ENCODE data around the gene LONP1. TPM values are rescaled to one million over a fixed set of nuclear protein-coding genes. Genes with fewer than 3 reads are reported as not detected.

The LONP1 gene
- polyA plus RNA-seq, 2 of the 4 experiments (the other 2 are of a cell fraction), result 42.7 to 68.9 TPM

GRCh38 chr19:5664515-5664914 lies 55.4 kb downstream of the LONP1 start:
- Histone ChIP-seq H3K4me1 (peaks cover 14% of the 10 kb centered on the region), H3K9me3 (no peaks in the 10 kb centered on the region), H3K4me2 (no peak overlapping the region), H3K4me3 (no peak overlapping the region), H3K27ac (no peak overlapping the region)
- DNase-seq (ENCODE audit: low read depth in 1 of 2, low spot score in 1 of 2) (no peak), ATAC-seq (no peak), FAIRE-seq (no peak)
- WGBS (ENCODE audit: missing lambda C conversion rate), result 75% methylated on average over 2 of the region's 2 CpGs
- CTCF ChIA-PET, result interaction anchor here (1.6 to 1.7 kb wide), 2 partner anchors 12 to 25 kb away, joined by 4 to 6 read pairs; no protein-coding TSS in a partner anchor
- TF ChIP-seq MYC (IDR thresholded peaks at IDR 0.05; ENCODE audit: borderline replicate concordance, low read length) (no peak), HES2 (IDR thresholded peaks at IDR 0.05) (no peak), POLR2AphosphoS2 (conservative IDR thresholded peaks at IDR 0.05; ENCODE audit: low read length) (no peak), CBX2 (IDR thresholded peaks at IDR 0.05; ENCODE audit: borderline replicate concordance, low read depth) (no peak), FOSL2 (IDR thresholded peaks at IDR 0.05) (no peak), FOSL2 (CRISPR knock-in tag; IDR thresholded peaks at IDR 0.05) (no peak), FOSB (CRISPR knock-in tag; IDR thresholded peaks at IDR 0.05) (no peak), BHLHE40 (IDR thresholded peaks at IDR 0.05; ENCODE audit: low read depth, low read length) (no peak), CBX8 (IDR thresholded peaks at IDR 0.05) (no peak), ESRRA (IDR thresholded peaks at IDR 0.05; ENCODE audit: borderline replicate concordance, low read length) (no peak), RFX5 (IDR thresholded peaks at IDR 0.05) (no peak), CEBPB (IDR thresholded peaks at IDR 0.05) (no peak), TP53 (CRISPR knock-in tag; IDR thresholded peaks at IDR 0.05) (no peak)
- POLR2A ChIA-PET, result no interaction called here

DNA sequence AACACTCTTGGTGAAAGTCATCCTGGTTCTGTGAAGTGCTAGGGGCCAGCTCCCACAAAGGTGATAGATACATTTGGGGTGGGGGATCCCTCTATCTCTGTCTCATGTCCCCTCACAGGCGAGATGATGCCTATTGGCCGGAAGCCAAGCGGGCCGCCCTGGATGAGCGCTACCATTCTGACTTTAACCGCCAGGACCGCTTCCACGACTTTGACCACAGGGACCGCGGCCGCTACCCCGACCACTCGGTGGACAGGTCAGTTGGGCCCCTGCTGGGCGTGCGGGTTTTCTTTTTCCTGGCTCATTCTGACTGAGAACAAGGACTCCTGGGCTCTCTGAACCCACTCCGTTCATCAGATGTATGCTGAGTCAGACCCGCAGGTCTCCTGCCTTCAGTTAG lies 56.0 kb downstream of the LONP1 start:
- TF ChIP-seq EP300 (IDR thresholded peaks at IDR 0.05), result no peak
- TF ChIP-seq HES2 (IDR thresholded peaks at IDR 0.05), result no peak
- no peak for TF ChIP-seq RCOR1 (IDR thresholded peaks at IDR 0.05; ENCODE audit: low read depth, low read length)
- TF ChIP-seq CBX8 (IDR thresholded peaks at IDR 0.05), result no peak
- TF ChIP-seq JUNB (IDR thresholded peaks at IDR 0.05), result no peak
- no peak for TF ChIP-seq FOXS1 (CRISPR knock-in tag; IDR thresholded peaks at IDR 0.05)
- TF ChIP-seq TFCP2L1 (CRISPR knock-in tag; IDR thresholded peaks at IDR 0.05), result no peak
- TF ChIP-seq SMC3 (IDR thresholded peaks at IDR 0.05), result no peak
- ChIA-PET CTCF (no interaction called here), POLR2A (no interaction called here)
- DNase-seq (ENCODE audit: low read depth in 1 of 2, low spot score in 1 of 2) (no peak), ATAC-seq (no peak), FAIRE-seq (no peak)
- Histone ChIP-seq H3K4me2 (no peak overlapping the region), H3K4me1 (peaks cover 14% of the 10 kb centered on the region), H3K9me3 (no peaks in the 10 kb centered on the region), H3K4me3 (no peak overlapping the region), H3K27ac (no peak overlapping the region)
- WGBS (ENCODE audit: missing lambda C conversion rate), result 91% methylated on average over 17 of the region's 17 CpGs

DNA sequence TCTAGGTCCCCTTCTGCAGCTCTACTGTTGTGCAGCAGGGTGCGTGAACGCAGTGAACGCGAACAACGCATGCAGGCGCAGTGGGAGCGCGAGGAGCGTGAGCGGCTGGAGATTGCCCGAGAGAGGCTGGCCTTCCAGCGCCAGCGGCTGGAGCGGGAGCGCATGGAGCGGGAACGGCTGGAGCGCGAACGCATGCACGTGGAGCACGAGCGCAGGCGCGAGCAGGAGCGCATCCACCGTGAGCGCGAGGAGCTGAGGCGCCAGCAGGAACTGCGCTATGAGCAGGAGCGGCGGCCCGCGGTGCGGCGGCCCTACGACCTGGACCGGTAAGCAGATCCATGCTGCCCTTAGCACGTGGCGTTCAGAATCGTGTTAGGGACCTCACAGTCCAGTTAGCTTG lies 58.5 kb downstream of the LONP1 start:
- WGBS (ENCODE audit: missing lambda C conversion rate), result 97% methylated on average over 42 of the region's 42 CpGs
- no peaks in the 10 kb centered on the region for H3K9me3 ChIP-seq
- ChIA-PET POLR2A (no interaction called here), CTCF (no interaction called here)
- DNase-seq (ENCODE audit: low read depth in 1 of 2, low spot score in 1 of 2), result no peak
- no peak for TF ChIP-seq HOXB13 (CRISPR knock-in tag; IDR thresholded peaks at IDR 0.05; ENCODE audit: low read depth)
- no peak for TF ChIP-seq RFX5 (IDR thresholded peaks at IDR 0.05)
- no peak for TF ChIP-seq EP300 (IDR thresholded peaks at IDR 0.05)
- ATAC-seq, result no peak
- no peak overlapping the region for H3K4me2 ChIP-seq
- no peak overlapping the region for H3K27ac ChIP-seq
- no peak for FAIRE-seq
- peaks cover 14% of the 10 kb centered on the region for H3K4me1 ChIP-seq
- H3K4me3 ChIP-seq, result no peak overlapping the region

GRCh38 chr19:5655412-5655811 lies 64.5 kb downstream of the LONP1 start:
- no peak for FAIRE-seq
- H3K27ac ChIP-seq, result no peak overlapping the region
- no peak for TF ChIP-seq ZNF302 (CRISPR knock-in tag; IDR thresholded peaks at IDR 0.05)
- no peak for TF ChIP-seq RARB (CRISPR knock-in tag; IDR thresholded peaks at IDR 0.05)
- no peak for TF ChIP-seq JUNB (IDR thresholded peaks at IDR 0.05)
- no peak for TF ChIP-seq ZSCAN20 (CRISPR knock-in tag; IDR thresholded peaks at IDR 0.05)
- TF ChIP-seq PBX3 (IDR thresholded peaks at IDR 0.05), result no peak
- no peak for TF ChIP-seq SREBF2 (IDR thresholded peaks at IDR 0.05)
- TF ChIP-seq, protein P1, sequence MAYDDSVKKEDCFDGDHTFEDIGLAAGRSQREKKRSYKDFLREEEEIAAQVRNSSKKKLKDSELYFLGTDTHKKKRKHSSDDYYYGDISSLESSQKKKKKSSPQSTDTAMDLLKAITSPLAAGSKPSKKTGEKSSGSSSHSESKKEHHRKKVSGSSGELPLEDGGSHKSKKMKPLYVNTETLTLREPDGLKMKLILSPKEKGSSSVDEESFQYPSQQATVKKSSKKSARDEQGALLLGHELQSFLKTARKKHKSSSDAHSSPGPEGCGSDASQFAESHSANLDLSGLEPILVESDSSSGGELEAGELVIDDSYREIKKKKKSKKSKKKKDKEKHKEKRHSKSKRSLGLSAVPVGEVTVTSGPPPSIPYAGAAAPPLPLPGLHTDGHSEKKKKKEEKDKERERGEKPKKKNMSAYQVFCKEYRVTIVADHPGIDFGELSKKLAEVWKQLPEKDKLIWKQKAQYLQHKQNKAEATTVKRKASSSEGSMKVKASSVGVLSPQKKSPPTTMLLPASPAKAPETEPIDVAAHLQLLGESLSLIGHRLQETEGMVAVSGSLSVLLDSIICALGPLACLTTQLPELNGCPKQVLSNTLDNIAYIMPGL (CRISPR knock-in tag; IDR thresholded peaks at IDR 0.05; ENCODE audit: borderline replicate concordance), result no peak
- no peak for TF ChIP-seq CHD4 (IDR thresholded peaks at IDR 0.05; ENCODE audit: borderline replicate concordance)
- TF ChIP-seq FOXS1 (CRISPR knock-in tag; IDR thresholded peaks at IDR 0.05), result no peak
- no peak for TF ChIP-seq PHF8 (IDR thresholded peaks at IDR 0.05; ENCODE audit: borderline replicate concordance, low read depth)
- no peak for TF ChIP-seq MYC (IDR thresholded peaks at IDR 0.05; ENCODE audit: borderline replicate concordance, low read length)
- no peak for TF ChIP-seq RCOR1 (IDR thresholded peaks at IDR 0.05; ENCODE audit: low read depth, low read length)
- no peaks in the 10 kb centered on the region for H3K4me1 ChIP-seq
- H3K4me2 ChIP-seq, result no peak overlapping the region
- CTCF ChIA-PET, result interaction anchor here (0.7 to 1.7 kb wide), 2 partner anchors 13 to 14 kb away, joined by 3 to 4 read pairs; no protein-coding TSS in a partner anchor
- POLR2A ChIA-PET, result no interaction called here
- H3K4me3 ChIP-seq, result no peak overlapping the region
- DNase-seq (ENCODE audit: low read depth in 1 of 2, low spot score in 1 of 2), result no peak
- ATAC-seq, result no peak
- H3K9me3 ChIP-seq, result no peaks in the 10 kb centered on the region
- WGBS (ENCODE audit: missing lambda C conversion rate), result 88% methylated on average over 5 of the region's 5 CpGs

Measured in A549 (cell line).